GM13977 (cell line): ENCODE data around the gene POR.

Source experiments
- DNase-seq: peaks from one replicate; pipeline ENCODE4 v3.0.0; 2012; ENCODE audit warnings: low spot score
- in situ Hi-C: fragments of 300-500 bp; cut with MboI; formaldehyde crosslinking; loops from one replicate; pipeline ENCODE4 v1.12.0; 2022; ENCODE audit warnings: low sequenced_read_pairs, low pct_unique_long_range_greater_than_20kb, mixed read lengths, inconsistent platforms; ENCODE audit not compliant: unreplicated experiment
- TF ChIP-seq, protein P1 (sequence below): IDR thresholded peaks from 2 replicates; pipeline ENCODE4 v1.5.1; 2012; ENCODE audit warnings: mild to moderate bottlenecking, control low read depth; ENCODE audit not compliant: insufficient read depth; ENCODE audit errors: extremely low read depth, missing control alignments

The POR gene

DNA sequence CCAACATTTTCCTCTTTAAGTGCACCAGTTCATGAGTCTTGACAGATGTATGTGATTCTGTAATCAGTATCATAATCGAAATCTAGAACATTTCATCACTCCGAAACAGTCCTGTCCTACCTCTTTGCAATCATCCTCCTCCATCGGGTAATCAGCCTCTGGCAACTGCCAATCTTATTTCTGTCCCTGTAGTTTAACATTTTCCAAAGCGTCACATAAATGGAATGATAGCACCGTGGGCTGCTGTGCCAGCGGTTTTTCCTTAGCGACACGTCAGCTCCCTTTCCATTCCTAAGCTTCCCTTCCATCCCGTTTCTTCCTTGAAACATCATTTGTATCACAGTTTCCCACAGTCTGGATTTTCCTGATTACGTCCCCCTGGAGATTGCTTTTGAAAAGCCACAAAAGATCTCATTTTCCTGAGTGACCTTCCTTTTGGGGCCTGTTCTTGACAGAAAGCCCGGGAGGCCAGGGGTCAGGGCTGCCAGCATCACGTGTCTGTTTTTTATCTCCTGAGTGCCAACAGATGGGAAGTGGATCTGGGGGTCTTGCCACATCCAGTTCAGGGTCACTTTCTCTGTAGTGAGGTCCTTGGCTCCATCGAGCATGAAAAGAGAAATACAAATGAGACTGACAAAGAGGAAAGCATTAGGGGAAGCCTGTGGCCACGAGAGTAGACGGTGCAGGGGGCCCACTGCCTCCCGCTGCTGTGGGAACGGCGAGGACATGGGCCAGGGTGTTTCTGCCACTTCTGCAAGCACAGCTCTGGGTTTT is 47.8 kb downstream of the POR start:
- in situ Hi-C loops = no loop called here
- TF ChIP-seq, protein P1, sequence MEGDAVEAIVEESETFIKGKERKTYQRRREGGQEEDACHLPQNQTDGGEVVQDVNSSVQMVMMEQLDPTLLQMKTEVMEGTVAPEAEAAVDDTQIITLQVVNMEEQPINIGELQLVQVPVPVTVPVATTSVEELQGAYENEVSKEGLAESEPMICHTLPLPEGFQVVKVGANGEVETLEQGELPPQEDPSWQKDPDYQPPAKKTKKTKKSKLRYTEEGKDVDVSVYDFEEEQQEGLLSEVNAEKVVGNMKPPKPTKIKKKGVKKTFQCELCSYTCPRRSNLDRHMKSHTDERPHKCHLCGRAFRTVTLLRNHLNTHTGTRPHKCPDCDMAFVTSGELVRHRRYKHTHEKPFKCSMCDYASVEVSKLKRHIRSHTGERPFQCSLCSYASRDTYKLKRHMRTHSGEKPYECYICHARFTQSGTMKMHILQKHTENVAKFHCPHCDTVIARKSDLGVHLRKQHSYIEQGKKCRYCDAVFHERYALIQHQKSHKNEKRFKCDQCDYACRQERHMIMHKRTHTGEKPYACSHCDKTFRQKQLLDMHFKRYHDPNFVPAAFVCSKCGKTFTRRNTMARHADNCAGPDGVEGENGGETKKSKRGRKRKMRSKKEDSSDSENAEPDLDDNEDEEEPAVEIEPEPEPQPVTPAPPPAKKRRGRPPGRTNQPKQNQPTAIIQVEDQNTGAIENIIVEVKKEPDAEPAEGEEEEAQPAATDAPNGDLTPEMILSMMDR = no peak
- DNase-seq = no peak

DNA sequence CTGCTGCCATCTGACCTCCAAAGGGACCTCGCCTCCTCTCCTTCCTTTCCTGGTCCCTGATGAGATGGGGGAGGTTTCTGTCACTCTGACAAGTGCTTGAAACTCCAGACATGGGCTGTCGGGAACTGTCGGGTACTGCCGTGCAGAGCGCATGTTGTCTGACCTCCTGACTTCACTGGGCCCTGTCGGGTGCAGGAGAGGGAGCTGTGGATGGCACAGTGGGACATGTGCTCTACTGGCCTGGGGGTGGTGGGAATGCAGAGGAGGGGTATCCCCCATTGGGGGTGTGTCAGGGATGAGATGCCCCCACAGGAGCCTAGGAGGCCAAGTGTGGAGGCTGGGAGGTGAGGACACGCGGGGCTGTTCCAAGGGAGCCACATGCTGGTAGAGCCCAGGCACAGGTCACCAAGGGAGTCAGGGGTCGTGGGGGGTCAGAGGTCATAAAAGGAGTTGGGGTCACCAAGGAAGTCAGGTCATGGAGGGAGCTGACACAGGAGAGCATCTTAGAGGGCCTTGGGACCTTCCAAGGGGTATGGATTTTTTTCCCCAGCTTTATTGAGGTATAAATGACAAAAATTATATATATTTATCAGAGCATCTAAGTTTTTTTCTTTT is 48.5 kb downstream of the POR start:
- TF ChIP-seq, protein P1 = no peak
- in situ Hi-C loops = no loop called here
- DNase-seq = no peak

DNA sequence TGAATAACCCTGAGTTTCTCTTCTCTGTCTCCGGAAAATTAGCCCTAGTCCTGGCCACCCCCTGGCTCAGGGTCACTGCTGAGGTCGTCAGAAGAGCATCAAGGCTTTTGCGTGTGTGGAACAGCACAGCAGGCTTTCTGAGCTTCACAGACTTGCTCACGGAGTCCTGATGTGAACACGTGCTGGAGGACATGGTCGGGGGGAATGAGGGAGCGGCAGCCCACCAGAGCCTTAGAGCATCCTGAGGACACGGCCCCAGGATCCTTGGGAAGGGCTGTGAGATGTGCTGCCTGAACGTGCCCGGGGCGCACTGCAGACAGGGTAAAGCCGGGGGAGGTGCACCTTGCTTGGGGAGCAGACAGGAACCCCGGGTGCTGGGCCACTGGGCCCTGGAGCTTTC is 50.7 kb downstream of the POR start:
- TF ChIP-seq, protein P1 = no peak
- in situ Hi-C loops = no loop called here
- DNase-seq = no peak

- DNase-seq = no peak
Observed at GRCh38 chr7:75966190-75966961, 51.4 kb downstream of the POR start.

GRCh38 chr7:75967055-75967454 is 52.1 kb downstream of the POR start:
- DNase-seq = no peak
- in situ Hi-C loops = no loop called here
- TF ChIP-seq, protein P1 = no peak

More at GRCh38 chr7:75966190-75966961, 51.4 kb downstream of the POR start:
- in situ Hi-C loops = no loop called here
- TF ChIP-seq, protein P1 = no peak

GRCh38 chr7:75967487-75967997 is 52.6 kb downstream of the POR start:
- no peak for DNase-seq
- TF ChIP-seq, protein P1 = no peak
- in situ Hi-C loops = no loop called here
